NCI-H2227 (cell line): ENCODE results near the gene NPPC.
A peak's percentile ranks its signal among the peaks of the same experiment; 100 is the strongest.
"Not testable (repeated sequence)": the region's sequence is repeated elsewhere in the genome, so short reads cannot be mapped to it uniquely, and the experiment has no call there.

Experiments used
- DNase-seq: peaks from one replicate; lab custom pipeline; 2025; ENCODE audit not compliant: unreplicated experiment; lab: John Stamatoyannopoulos, UW

The NPPC gene

DNA sequence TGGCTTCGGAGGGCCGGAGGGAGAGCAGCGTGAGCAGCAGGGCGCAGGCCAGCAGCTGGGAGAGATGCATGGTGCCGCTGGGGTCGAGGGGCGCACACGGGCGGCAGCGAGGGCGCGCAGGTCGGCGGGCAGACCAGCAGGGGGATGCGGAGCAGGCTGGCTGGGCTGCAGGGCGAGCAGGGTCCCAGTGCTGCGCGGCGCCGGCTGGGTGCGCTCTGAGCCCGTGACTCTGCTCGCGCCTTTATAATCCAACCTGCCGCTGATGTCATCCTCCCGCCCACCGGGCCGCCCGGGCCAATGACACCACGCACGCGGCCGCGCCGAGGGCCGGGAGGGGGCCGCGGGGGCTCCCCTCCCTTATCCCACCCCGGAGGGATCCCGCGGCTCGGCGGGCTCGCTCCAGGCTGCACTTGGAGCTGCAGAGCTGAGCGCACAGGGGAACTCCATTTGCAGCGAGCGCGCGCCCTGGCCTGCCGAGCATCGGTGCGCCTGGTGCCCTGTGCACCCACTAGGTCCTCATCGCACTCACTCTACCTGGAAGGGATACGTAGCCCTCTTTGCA is at the start of gene NPPC:
TSS of gene NPPC (minus strand) at position 217 of the 562 bp plus-strand sequence. CDS start at position 70, 147 bp downstream.
- peak; percentile 88 for DNase-seq

- DNase-seq, result no peak
Observed at GRCh38 chr2:231975001-231975400, 48.8 kb upstream of the NPPC start.

DNA sequence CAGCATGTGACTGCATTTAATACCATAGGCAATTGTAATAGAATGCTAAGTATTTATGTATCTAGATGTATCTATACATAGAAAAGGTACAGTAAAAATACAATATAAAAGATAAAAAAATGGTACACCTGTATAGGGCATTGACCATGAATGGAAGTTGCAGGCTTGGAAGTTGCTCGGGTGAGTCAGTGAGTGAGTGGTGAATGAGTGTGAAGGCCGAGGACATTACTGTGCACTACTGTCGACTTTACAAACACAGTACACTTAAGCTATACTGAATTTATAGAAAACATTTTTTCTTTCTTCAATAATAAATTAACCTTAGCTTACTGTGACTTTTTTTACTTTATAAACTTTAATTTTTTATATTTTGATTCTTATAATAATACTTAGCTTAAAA is 44.3 kb upstream of the NPPC start:
- no peak for DNase-seq

DNA sequence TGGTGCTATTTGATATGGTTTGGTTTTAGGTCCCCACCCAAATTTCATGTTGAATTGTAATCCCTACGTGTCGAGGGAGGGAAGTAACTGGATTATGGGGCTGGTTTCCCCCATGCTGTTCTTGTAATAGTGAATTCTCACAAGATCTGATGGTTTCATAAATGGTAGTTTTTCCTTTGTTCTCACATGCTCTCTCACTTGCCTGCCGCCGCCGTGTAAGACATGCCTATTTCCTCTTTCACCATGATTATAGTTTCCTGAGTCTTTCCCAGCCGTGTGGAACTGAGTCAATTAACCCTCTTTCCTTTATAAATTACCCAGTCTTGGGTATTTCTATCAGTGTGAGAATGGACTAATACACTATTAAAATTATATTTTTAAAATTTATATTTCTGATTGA is 42.6 kb upstream of the NPPC start:
- DNase-seq, result no peak

GRCh38 chr2:231966886-231967285 is 40.7 kb upstream of the NPPC start:
- peak; percentile 45 for DNase-seq

GRCh38 chr2:231965102-231965501 is 38.9 kb upstream of the NPPC start:
- DNase-seq, result peak; percentile 19

DNA sequence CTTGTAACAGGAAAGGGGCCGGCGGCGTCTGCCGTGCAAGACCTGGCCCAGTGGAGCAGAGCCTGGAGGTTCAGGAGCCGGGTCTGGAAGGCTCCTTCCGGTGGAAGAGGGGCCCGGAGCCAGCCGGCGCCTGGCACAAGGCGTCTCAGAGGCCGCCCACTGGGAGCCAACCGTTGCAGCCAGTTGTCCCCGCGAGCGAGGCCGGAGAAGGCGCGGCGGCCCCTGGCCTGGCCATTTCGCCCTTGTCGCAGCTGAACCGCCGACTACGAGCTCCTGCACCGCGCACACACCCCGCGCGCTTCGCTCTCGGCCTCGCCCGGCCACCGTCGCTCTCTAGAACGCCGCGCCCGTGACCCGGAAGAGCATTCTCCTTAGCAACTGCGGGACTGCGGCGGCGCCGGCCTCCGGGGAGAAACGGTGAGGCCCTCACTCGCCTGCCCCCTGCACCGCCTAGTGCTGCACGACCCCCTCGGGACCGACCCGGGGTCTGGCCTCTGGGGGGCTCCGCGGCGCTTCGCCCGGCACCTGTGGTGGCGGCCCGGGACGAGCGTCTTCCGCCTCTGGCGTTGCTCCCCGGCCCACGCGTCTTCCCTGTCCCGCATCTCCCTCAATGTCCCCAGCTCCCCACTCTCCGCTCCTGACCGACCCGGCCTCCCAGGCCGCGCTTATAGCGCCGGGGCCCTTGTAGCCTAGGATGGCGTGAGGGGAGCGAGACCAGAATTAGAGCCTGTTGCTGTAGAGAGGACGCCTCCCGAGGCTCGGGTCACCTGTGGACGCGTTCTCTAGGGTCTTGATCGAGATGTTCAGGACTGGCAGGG is 35.4 kb upstream of the NPPC start, which contains the start of gene DIS3L2:
TSS of gene DIS3L2 (plus strand) at position 365 of the 818 bp plus-strand sequence. CDS start 53,215 bp downstream, outside the sequence.
- DNase-seq, result peak; percentile 93

GRCh38 chr2:231960810-231961348 is 34.7 kb upstream of the NPPC start:
- DNase-seq, result no peak

GRCh38 chr2:231957913-231958763 is 31.9 kb upstream of the NPPC start:
- no peak for DNase-seq

GRCh38 chr2:231955758-231956472 is 29.7 kb upstream of the NPPC start:
- no peak for DNase-seq

GRCh38 chr2:231951452-231952035 is 25.3 kb upstream of the NPPC start:
- DNase-seq, result no peak

GRCh38 chr2:231947694-231948093 is 21.5 kb upstream of the NPPC start:
- no peak for DNase-seq

DNA sequence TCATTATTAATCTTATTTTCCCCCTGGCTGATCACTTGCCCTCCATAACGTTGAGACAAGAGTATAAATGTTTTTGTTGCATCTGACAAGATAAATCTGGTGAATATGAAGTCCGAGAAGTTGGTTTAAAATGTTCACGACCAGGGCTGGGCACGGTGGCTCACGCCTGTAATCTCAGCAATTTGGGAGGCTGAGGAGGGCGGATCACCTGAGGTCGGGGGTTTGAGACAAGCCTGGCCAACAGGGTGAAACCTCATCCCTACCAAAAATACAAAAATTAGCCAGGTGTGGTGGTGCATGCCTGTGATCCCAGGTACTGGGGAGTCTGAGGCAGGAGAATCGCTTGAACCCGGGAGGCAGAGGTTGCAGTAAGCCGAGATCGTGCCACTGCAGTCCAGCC is 20.9 kb upstream of the NPPC start:
- DNase-seq, result not testable (repeated sequence)

- no peak for DNase-seq
Observed at GRCh38 chr2:231946241-231946814, 20.1 kb upstream of the NPPC start.

- DNase-seq, result no peak
Observed at GRCh38 chr2:231942180-231942579, 16.0 kb upstream of the NPPC start.

- DNase-seq, result no peak
Observed at GRCh38 chr2:231941673-231942072, 15.5 kb upstream of the NPPC start.

GRCh38 chr2:231940795-231941194 is 14.6 kb upstream of the NPPC start:
- no peak for DNase-seq

GRCh38 chr2:231939022-231939421 is 12.8 kb upstream of the NPPC start:
- no peak for DNase-seq

GRCh38 chr2:231937057-231937456 is 10.9 kb upstream of the NPPC start:
- no peak for DNase-seq

DNA sequence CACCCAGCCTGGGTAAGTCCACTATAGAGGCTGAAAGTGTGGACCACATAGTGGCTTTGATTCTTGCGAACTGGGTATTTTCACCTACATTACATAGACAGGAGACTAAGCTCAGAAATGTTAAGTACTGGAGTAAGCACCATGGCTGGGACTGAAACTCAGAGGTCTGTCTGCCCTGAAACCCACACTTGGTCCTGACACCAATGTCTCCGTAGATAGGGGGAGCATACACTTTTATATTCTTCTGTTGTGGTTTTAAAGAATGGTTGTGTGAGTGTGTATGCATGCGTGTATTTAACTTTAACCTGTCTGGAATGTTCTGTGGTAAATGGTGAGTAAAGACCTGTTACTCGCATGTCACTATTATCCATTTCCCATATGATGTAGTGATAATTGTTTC is 10.3 kb upstream of the NPPC start:
- no peak for DNase-seq
